Esophagus muscularis mucosa (tissue), 4 donors: ENCODE results near the gene GPBAR1. TPM values are rescaled to one million over a fixed set of nuclear protein-coding genes. Genes with fewer than 3 reads are reported as not detected.
"Not testable (repeated sequence)": the region's sequence is repeated elsewhere in the genome, so short reads cannot be mapped to it uniquely, and the experiment has no call there.

Experiments
- DNase-seq: peaks from one replicate; pipeline ENCODE4 v3.0.0-alpha.2; 2017; ENCODE audit errors: extremely low spot score
- H3K27ac ChIP-seq, 4 donors: fragments of 200-600 bp; sonication (generic); replicated peaks in 1 of 4; 1 replicate in 3 of 4; 2 replicates in 1 of 4; pipeline ENCODE4 v1.5.1; 2016 to 2019; ENCODE audit warnings: mild to moderate bottlenecking in 1 of 4
- H3K27me3 ChIP-seq, 4 donors: fragments of 200-600 bp; sonication (generic); one replicate each; pipeline versions ENCODE4 v1.5.1 to v1.6.0; 2016 to 2019
- H3K36me3 ChIP-seq, 4 donors: fragments of 200-600 bp; sonication (generic); one replicate each; pipeline ENCODE4 v1.5.1; 2016 to 2019
- H3K4me1 ChIP-seq, 4 donors: fragments of 200-600 bp; sonication (generic); one replicate each; pipeline ENCODE4 v1.5.1; 2016 to 2019
- H3K4me3 ChIP-seq, 4 donors: fragments of 200-600 bp; sonication (generic); 1 replicate in 2 of 4; 2 replicates in 2 of 4; pipeline ENCODE4 v1.5.1; 2016 to 2019; ENCODE audit warnings: mild to moderate bottlenecking in 4 of 4, moderate library complexity in 1 of 4
- H3K9me3 ChIP-seq, 4 donors: fragments of 200-600 bp; sonication (generic); 1 replicate in 3 of 4; 2 replicates in 1 of 4; pipeline ENCODE4 v1.5.1; 2016 to 2019
- EP300 ChIP-seq: sonication (generic); formaldehyde crosslinking; IDR thresholded peaks from one replicate; pipeline ENCODE4 v1.6.1; 2017; ENCODE audit warnings: antibody characterized with exemption
- POLR2A ChIP-seq: fragments of 450-650 bp; IDR thresholded peaks from one replicate; pipeline ENCODE4 v1.6.1; 2017; ENCODE audit warnings: antibody characterized with exemption, moderate library complexity, mild to moderate bottlenecking, low read depth
- POLR2AphosphoS5 ChIP-seq, 2 donors: sonication (generic); formaldehyde crosslinking; IDR thresholded peaks; one replicate each; pipeline ENCODE4 v1.6.1; 2017; ENCODE audit warnings: antibody characterized with exemption in 2 of 2
- WGBS: methylation state at CpG from one replicate; pipeline ENCODE4 v1.1.5; 2018; 5-methylcytosine and 5-hydroxymethylcytosine counted together
- intact Hi-C: fragments of 100-400 bp; cut with DNase I; formaldehyde crosslinking; loops from one replicate; pipeline ENCODE4 v1.15.1; 2023
- total RNA-seq, 4 donors: library from RNA; depleted of rRNA; stranded (reverse); fragments of >200 nt; gene quantifications; one replicate each; pipeline versions ENCODE4 v1.1.0 to v1.2.1, GENCODE V29; 2016
- TF ChIP-seq, protein P1 (sequence below), 3 experiments: fragments of 200-600 bp in 2 of 3; fragments of 450-650 bp in 1 of 3; sonication (generic) in 2 of 3; IDR thresholded peaks; one replicate each; pipeline ENCODE4 v1.5.1; 2017 to 2019; ENCODE audit warnings: antibody characterized with exemption in 3 of 3, mild to moderate bottlenecking in 2 of 3, moderate library complexity in 1 of 3

The GPBAR1 gene
- total RNA-seq, 4 donors from 2014 or later, result 0.42 to 4.5 (median 3.9) TPM

DNA sequence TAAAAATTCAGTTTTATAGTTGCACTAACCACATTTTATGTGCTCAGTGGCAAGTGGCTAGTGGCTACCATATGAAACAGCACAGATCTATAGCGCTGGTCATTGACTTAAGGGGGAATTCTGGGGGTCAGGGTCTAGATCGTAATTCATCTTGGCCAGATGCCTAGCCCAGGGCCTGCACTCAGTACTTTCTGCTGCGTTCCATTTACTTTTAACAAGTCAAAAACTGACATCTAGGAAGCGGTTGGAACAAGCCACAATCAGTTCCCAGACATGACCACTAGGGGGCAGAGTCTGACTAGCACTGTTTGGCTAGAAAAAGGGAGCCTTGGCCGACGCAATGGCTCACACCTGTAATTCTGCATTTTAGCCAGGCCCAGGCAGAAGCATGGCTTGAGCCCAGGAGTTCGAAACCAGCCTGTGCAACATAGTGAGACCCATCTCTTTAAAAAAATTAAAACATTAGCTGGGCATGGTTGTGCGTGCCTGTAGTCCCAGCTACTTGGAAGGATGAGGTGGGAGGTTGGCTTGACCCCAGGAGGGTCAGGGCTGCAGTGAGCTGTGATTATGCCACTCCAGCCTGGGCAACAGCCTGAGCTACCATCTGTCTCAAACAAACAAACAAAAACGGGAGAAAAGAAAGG, 40.5 kb downstream of the GPBAR1 start:
- Histone ChIP-seq H3K9me3 (no peaks in the 10 kb centered on the region), H3K4me3 (no peak overlapping the region), H3K4me1 (peaks cover 0 to 7% (median 3%) of the 10 kb centered on the region in 4 donors), H3K27ac (no peak overlapping the region), H3K36me3 (no peaks in the 10 kb centered on the region), H3K27me3 (no peaks in the 10 kb centered on the region)
- intact Hi-C loops, result loop anchor here (5.0 kb wide), 3 partner anchors 56 to 166 kb away; partner anchors contain the start of gene CATIP
- no peak for TF ChIP-seq POLR2A
- TF ChIP-seq EP300, result no peak
- TF ChIP-seq POLR2AphosphoS5 (IDR thresholded peaks at IDR 0.05), result peak; percentile 25 to 78
- TF ChIP-seq, protein P1, sequence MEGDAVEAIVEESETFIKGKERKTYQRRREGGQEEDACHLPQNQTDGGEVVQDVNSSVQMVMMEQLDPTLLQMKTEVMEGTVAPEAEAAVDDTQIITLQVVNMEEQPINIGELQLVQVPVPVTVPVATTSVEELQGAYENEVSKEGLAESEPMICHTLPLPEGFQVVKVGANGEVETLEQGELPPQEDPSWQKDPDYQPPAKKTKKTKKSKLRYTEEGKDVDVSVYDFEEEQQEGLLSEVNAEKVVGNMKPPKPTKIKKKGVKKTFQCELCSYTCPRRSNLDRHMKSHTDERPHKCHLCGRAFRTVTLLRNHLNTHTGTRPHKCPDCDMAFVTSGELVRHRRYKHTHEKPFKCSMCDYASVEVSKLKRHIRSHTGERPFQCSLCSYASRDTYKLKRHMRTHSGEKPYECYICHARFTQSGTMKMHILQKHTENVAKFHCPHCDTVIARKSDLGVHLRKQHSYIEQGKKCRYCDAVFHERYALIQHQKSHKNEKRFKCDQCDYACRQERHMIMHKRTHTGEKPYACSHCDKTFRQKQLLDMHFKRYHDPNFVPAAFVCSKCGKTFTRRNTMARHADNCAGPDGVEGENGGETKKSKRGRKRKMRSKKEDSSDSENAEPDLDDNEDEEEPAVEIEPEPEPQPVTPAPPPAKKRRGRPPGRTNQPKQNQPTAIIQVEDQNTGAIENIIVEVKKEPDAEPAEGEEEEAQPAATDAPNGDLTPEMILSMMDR (IDR thresholded peaks at IDR 0.05), result peak; percentile 97 to 99 (median 98)
- peak; percentile 97 for DNase-seq
- WGBS, result 11% methylated on average over 9 of the region's 9 CpGs

DNA sequence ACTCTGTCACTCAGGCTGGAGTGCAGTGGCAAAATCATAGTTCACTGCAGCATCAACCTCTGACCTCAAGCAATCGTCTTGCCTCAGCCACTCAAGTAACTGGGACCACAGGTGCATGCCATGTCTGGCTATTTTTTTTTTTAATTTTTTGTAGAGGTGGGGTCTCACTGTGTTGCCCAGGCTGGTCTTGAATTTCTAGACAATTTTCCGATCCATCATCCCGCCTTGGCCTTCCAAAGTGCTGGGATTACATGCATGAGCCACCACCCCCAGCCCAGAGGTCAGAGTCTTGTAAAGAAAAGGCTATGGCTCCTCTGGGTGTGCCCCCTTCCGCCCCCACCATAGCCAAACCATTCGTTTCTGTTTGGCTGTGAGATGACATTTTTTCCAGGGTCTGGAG, 44.6 kb downstream of the GPBAR1 start:
- 82% methylated on average over 5 of the region's 5 CpGs for WGBS
- no peak overlapping the region for H3K4me3 ChIP-seq
- no peak for TF ChIP-seq POLR2AphosphoS5 (IDR thresholded peaks at IDR 0.05)
- peaks cover 0 to 7% (median 3%) of the 10 kb centered on the region in 4 donors for H3K4me1 ChIP-seq
- intact Hi-C loops, result no loop called here
- H3K27me3 ChIP-seq, result no peaks in the 10 kb centered on the region
- no peaks in the 10 kb centered on the region for H3K9me3 ChIP-seq
- H3K36me3 ChIP-seq, result no peaks in the 10 kb centered on the region
- no peak for DNase-seq
- no peak overlapping the region for H3K27ac ChIP-seq

DNA sequence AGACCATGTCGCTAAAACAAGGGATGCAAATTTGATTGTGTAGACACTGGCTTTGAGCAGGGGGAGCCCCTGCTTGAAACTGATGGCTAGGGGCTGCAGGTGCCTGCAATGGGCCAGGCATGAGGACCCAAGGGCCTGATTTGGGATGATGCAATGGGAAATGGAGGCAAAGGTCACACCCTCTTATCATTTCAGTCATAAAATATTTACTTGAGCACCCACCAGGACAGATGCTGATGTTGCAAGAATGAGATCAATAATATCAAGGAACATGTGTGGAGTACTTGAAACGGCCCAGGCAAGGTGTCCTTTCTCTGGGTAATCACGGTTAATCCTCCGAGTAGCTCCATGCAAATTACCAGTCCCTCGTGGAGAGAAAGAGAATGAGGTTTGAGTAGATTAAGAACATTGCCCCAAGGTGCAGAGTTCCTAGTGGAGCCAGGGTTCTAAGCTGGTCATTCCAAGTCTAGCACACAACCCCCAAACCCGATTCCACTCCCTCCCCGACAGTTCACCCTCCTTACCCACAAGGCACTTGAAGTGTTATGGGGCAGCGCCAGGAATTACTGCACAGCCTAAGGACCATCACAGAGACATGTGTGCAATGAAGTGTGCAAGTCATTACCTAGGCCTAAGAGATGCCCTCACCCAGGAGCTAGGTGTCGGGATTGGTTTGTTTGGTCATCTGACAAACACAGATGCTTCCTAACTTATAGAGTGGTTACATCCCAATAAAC, 45.5 kb downstream of the GPBAR1 start:
- TF ChIP-seq, protein P1 (IDR thresholded peaks at IDR 0.05), result no peak
- H3K27me3 ChIP-seq, result no peaks in the 10 kb centered on the region
- no peaks in the 10 kb centered on the region for H3K9me3 ChIP-seq
- no peak for DNase-seq
- intact Hi-C loops, result no loop called here
- H3K4me1 ChIP-seq, result peaks cover 0 to 4% (median 0%) of the 10 kb centered on the region in 4 donors
- no peak overlapping the region for H3K4me3 ChIP-seq
- no peak overlapping the region for H3K27ac ChIP-seq
- H3K36me3 ChIP-seq, result no peaks in the 10 kb centered on the region
- 89% methylated on average over 8 of the region's 9 CpGs for WGBS

DNA sequence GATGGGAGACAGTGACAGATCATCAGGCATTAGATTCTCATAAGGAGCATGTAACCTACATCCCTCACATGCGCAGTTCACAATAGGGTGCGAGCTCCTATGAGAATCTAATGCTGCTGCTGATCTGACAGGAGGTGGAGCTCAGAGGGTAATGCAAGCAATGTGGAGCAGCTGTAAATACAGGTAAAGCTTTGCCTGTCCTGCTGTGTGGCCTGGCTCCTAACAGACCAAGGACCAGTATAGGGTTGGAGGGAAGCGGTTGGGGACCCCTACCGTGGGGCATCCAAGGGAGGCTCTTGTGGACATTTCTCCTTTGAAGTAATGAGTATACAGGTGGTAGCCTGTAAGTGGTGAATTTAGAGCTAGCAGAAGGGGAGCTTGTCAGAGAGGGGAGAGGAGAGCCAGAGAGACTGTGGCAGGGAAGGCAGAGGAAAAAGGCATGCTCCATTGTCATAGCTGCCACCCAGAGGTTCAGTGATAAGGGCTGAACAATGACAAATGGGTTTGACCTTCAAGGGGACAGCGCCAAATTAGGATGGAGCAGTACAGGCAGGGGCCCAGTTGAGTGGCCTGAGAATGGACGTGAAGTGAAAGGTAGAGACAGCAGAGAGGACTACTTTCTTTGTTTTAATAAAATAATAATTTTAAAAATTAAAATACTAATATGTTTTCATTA, 46.7 kb downstream of the GPBAR1 start:
- 87% methylated on average over 6 of the region's 6 CpGs for WGBS
- TF ChIP-seq, protein P1 (IDR thresholded peaks at IDR 0.05), result no peak
- TF ChIP-seq POLR2A (no peak), POLR2AphosphoS5 (IDR thresholded peaks at IDR 0.05) (no peak), EP300 (no peak)
- no peak for DNase-seq
- Histone ChIP-seq H3K27me3 (no peaks in the 10 kb centered on the region), H3K9me3 (no peaks in the 10 kb centered on the region), H3K27ac (no peak overlapping the region), H3K4me3 (no peak overlapping the region), H3K4me1 (no peaks in the 10 kb centered on the region), H3K36me3 (no peaks in the 10 kb centered on the region)
- intact Hi-C loops, result no loop called here

DNA sequence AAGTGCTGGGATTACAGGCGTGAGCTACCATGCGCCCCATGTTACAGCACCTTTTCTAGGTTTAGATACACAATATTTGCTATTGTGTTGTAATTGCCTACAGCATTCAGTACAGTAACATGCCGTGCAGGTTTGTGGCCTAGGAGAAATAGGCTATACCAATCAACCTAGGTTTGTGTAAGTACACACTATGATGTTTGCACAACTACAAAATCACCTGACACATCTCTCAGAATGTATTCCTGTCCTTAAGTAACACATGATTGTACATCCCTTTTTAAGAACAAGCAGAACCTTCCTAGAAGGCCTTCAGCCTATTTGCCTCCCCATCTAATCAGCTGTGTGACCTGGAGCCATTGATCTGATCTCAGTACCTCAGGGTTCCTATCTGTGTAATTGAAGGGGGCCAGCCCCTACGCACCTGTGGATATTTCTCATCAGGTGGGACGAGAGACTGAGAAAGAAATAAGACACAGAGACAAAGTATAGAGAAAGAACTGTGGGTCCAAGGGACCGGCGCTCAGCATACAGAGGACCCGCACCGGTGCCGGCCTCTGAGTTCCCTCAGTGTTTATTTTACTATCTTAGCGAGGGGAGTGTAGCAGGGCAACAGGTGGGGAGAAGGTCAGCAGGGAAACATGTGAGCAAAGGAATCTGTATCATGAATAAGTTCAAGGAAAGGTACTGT, 50.2 kb downstream of the GPBAR1 start:
- Histone ChIP-seq H3K36me3 (no peaks in the 10 kb centered on the region), H3K27ac (no peak overlapping the region), H3K4me1 (no peaks in the 10 kb centered on the region), H3K27me3 (no peaks in the 10 kb centered on the region), H3K9me3 (no peaks in the 10 kb centered on the region), H3K4me3 (no peak overlapping the region)
- WGBS, result 83% methylated on average over 11 of the region's 11 CpGs
- no peak for DNase-seq
- TF ChIP-seq EP300 (no peak), POLR2A (no peak), POLR2AphosphoS5 (IDR thresholded peaks at IDR 0.05) (no peak)
- TF ChIP-seq, protein P1 (IDR thresholded peaks at IDR 0.05), result no peak
- intact Hi-C loops, result no loop called here

DNA sequence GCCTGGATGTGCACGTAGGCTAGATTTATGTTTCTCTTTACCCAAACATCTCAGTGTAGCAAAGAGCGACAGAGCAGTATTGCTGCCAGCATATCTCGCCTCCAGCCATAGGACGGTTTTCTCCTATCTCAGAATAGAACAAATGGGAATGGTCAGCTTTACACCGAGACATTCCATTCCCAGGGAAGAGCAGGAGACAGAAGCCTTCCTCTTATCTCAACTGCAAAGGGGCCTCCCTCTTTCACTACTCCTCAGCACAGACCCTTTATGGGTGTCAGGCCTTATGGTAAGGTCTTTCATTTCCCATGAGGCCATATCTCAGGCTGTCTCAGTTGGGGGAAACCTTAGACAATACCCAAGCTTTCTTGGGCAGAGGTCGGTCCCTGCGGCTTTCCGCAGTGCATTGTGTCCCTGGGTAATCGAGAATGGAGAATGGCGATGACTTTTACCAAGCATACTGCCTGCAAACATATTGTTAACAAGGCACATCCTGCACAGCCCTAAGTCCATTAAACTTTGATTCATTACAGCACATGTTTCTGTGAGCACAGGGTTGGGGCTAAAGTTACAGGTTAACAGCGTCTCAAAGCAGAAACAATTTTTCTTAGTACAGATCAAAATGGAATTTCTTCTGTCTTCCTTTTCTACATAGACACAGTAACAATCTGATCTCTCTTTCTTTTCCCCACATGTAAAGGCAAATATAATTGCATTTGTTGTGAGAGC, 50.9 kb downstream of the GPBAR1 start:
- DNase-seq, H3K4me1 ChIP-seq, H3K27ac ChIP-seq, H3K27me3 ChIP-seq, H3K4me3 ChIP-seq, intact Hi-C loops, H3K9me3 ChIP-seq, H3K36me3 ChIP-seq: not testable (repeated sequence)
- WGBS, result 79% methylated on average over 6 of the region's 11 CpGs
